PC-9 (cell line): Measurements from ENCODE around the gene ACBD6.

Experiments
- CTCF ChIP-seq: fragments of 200-600 bp; sonication (generic); conservative IDR thresholded peaks from 2 replicates; pipeline ENCODE4 v1.6.1; 2017; ENCODE audit warnings: mixed run types, antibody characterized with exemption, mild to moderate bottlenecking, moderate library complexity
- EZH2 ChIP-seq: fragments of 200-600 bp; sonication (generic); IDR thresholded peaks from 2 replicates; pipeline ENCODE4 v1.8.0; 2017; ENCODE audit warnings: antibody characterized with exemption, low read depth

- TF ChIP-seq EZH2, result no peak
- TF ChIP-seq CTCF, result no peak
These were observed 201.1 kb downstream of the ACBD6 start for GRCh38 chr1:180301135-180301742.
